ENCODE measurements around the gene TRIM13. TPM values are rescaled to one million over a fixed set of nuclear protein-coding genes. Genes with fewer than 3 reads are reported as not detected.

TRIM13 gene
- total RNA-seq, 1 experiment from 2014 or later, result 22.4 TPM

GRCh38 chr13:50033725-50034124 lies 36.9 kb downstream of the TRIM13 start:
- CTCF ChIA-PET, result no interaction called here
- no TSS peak for BruUV-seq (replicated peaks)
- intact Hi-C loops (cut with micrococcal nuclease; ENCODE audit: unreplicated experiment), result no loop called here
- H3K4me1 ChIP-seq (ENCODE audit: control insufficient read depth, insufficient read depth, low read length), result no peaks in the 10 kb centered on the region
- H3K27me3 ChIP-seq (ENCODE audit: control insufficient read depth, insufficient read depth, low read length), result no peaks in the 10 kb centered on the region
- H3K9me3 ChIP-seq (ENCODE audit: control insufficient read depth, insufficient read depth, low read depth, low read length), result no peaks in the 10 kb centered on the region
- in situ Hi-C loops (cut with HindIII; ENCODE audit: low pct_unique_long_range_greater_than_20kb, low sequenced_read_pairs), result no loop called here
- H3K36me3 ChIP-seq (ENCODE audit: control insufficient read depth, insufficient read depth, low read length), result no peaks in the 10 kb centered on the region
- no peak overlapping the region for H3K27ac ChIP-seq (ENCODE audit: low read length)
- TF ChIP-seq CTCF (IDR thresholded peaks at IDR 0.05) (no peak), REST (IDR thresholded peaks at IDR 0.05; ENCODE audit: insufficient read depth in 1 of 2, low read depth in 2 of 2, low read length in 1 of 2) (no peak), SIN3A (IDR thresholded peaks at IDR 0.05; ENCODE audit: borderline replicate concordance, insufficient read depth, low read depth, low read length) (no peak), POLR2AphosphoS5 (IDR thresholded peaks at IDR 0.05; ENCODE audit: low read depth, low read length) (no peak)
- DNase-seq (ENCODE audit: low read depth, low spot score), result no peak
- no peak for ATAC-seq
- no peak overlapping the region for H3K4me3 ChIP-seq (ENCODE audit: low read depth in 2 of 2, low read length in 2 of 2)
- POLR2A ChIA-PET, result no interaction called here

- ChIA-PET POLR2A (no interaction called here), CTCF (no interaction called here)
- in situ Hi-C loops (cut with HindIII; ENCODE audit: low pct_unique_long_range_greater_than_20kb, low sequenced_read_pairs), result no loop called here
- H3K4me1 ChIP-seq (ENCODE audit: control insufficient read depth, insufficient read depth, low read length), result no peaks in the 10 kb centered on the region
- no peak for DNase-seq (ENCODE audit: low read depth, low spot score)
- intact Hi-C loops (cut with micrococcal nuclease; ENCODE audit: unreplicated experiment), result no loop called here
- no peak for ATAC-seq
- BruUV-seq (replicated peaks), result no TSS peak
- no peaks in the 10 kb centered on the region for H3K27me3 ChIP-seq (ENCODE audit: control insufficient read depth, insufficient read depth, low read length)
- no peak overlapping the region for H3K27ac ChIP-seq (ENCODE audit: low read length)
- no peak overlapping the region for H3K4me3 ChIP-seq (ENCODE audit: low read depth in 2 of 2, low read length in 2 of 2)
- peaks cover 7% of the 10 kb centered on the region; the same call in 1 of the 2 replicates for H3K36me3 ChIP-seq (ENCODE audit: control insufficient read depth, insufficient read depth, low read length)
- no peak for TF ChIP-seq CTCF (IDR thresholded peaks at IDR 0.05)
- TF ChIP-seq POLR2AphosphoS5 (IDR thresholded peaks at IDR 0.05; ENCODE audit: low read depth, low read length), result no peak
- no peak for TF ChIP-seq SIN3A (IDR thresholded peaks at IDR 0.05; ENCODE audit: borderline replicate concordance, insufficient read depth, low read depth, low read length)
- TF ChIP-seq TCF7L2 (IDR thresholded peaks at IDR 0.05; ENCODE audit: low read depth, low read length), result no peak
- no peak for TF ChIP-seq REST (IDR thresholded peaks at IDR 0.05; ENCODE audit: insufficient read depth in 1 of 2, low read depth in 2 of 2, low read length in 1 of 2)
- no peaks in the 10 kb centered on the region for H3K9me3 ChIP-seq (ENCODE audit: control insufficient read depth, insufficient read depth, low read depth, low read length)
These were observed 40.9 kb downstream of the TRIM13 start for GRCh38 chr13:50037788-50038187.

Measured in Panc1 (cell line).